Endothelial cell of umbilical vein (primary cell): ENCODE measurements around the gene RAB1B. TPM values are rescaled to one million over a fixed set of nuclear protein-coding genes. Genes with fewer than 3 reads are reported as not detected.

Experiments
- BruUV-seq: library from RNA; stranded (reverse); fragments of 400-500 nt; replicated peaks from 2 replicates; lab custom pipeline; 2021; lab: Mats Ljungman, UMichigan
- CTCF ChIA-PET: fragments of 300-600, 350-600 bp; sonication (Branson Sonifier 250); formaldehyde crosslinking; loops from one replicate; lab custom pipeline; 2021; ENCODE audit warnings: antibody characterized with exemption, inconsistent platforms; lab: Charles Lee
- POLR2A ChIA-PET: fragments of 300-600, 350-600 bp; sonication (Branson Sonifier 250); formaldehyde crosslinking; loops from one replicate; lab custom pipeline; 2021; ENCODE audit warnings: antibody characterized with exemption, inconsistent platforms; lab: Charles Lee
- DNase-seq: peaks from one replicate; pipeline ENCODE4 v3.0.0-alpha.2; 2011; ENCODE audit warnings: low read depth, low spot score
- FAIRE-seq: peaks from 2 replicates; lab custom pipeline; 2011; peaks lifted over from hg19 to GRCh38; lab: Jason Lieb, UNC
- H2AFZ ChIP-seq: 2 replicates; pipeline ENCODE4 v1.6.0; 2012; ENCODE audit warnings: low read depth, low read length, control low read depth, inconsistent platforms
- H3K27ac ChIP-seq: 2 replicates; pipeline ENCODE4 v1.5.1; 2011; ENCODE audit warnings: low read depth, mild to moderate bottlenecking, control low read depth, low read length, moderate library complexity; ENCODE audit not compliant: insufficient read depth
- H3K27me3 ChIP-seq, 2 experiments: 2 replicates each; pipeline versions ENCODE4 v1.6.0 to v1.6.1; 2011; ENCODE audit warnings: low read length in 2 of 2, mixed read lengths in 1 of 2; ENCODE audit not compliant: control insufficient read depth in 2 of 2, insufficient read depth in 2 of 2
- H3K36me3 ChIP-seq, 2 experiments: 2 replicates in 1 of 2; 3 replicates in 1 of 2; pipeline ENCODE4 v1.5.1; 2011; ENCODE audit warnings: low read length in 2 of 2, mild to moderate bottlenecking in 1 of 2, moderate library complexity in 1 of 2; ENCODE audit not compliant: control insufficient read depth in 2 of 2, insufficient read depth in 2 of 2; ENCODE audit errors: extremely low read depth in 1 of 2
- H3K4me1 ChIP-seq: 3 replicates; pipeline ENCODE4 v1.5.1; 2011; ENCODE audit warnings: mild to moderate bottlenecking, low read length; ENCODE audit not compliant: control insufficient read depth, insufficient read depth; ENCODE audit errors: extremely low read depth
- H3K4me2 ChIP-seq: 2 replicates; pipeline ENCODE4 v1.6.1; 2011; ENCODE audit warnings: low read length, control low read depth, mixed read lengths; ENCODE audit not compliant: insufficient read depth
- H3K4me3 ChIP-seq, 3 experiments: fragments of 200-600 bp in 1 of 3; sonication (generic), shearing (Covaris generic) in 1 of 3; replicated peaks in 1 of 3; 2 replicates each; pipeline ENCODE4 v1.5.1; 2011 to 2016; ENCODE audit warnings: control low read depth in 3 of 3, low read length in 3 of 3, mild to moderate bottlenecking in 2 of 3, inconsistent platforms in 1 of 3, low read depth in 1 of 3, moderate library complexity in 1 of 3; ENCODE audit not compliant: insufficient read depth in 1 of 3
- H3K79me2 ChIP-seq: 2 replicates; pipeline ENCODE4 v1.6.0; 2012; ENCODE audit warnings: low read length, inconsistent platforms; ENCODE audit not compliant: control insufficient read depth, insufficient read depth
- H3K9ac ChIP-seq: replicated peaks from 2 replicates; pipeline ENCODE3; 2011; ENCODE audit warnings: low read length, control low read depth; ENCODE audit not compliant: insufficient read depth; ENCODE audit errors: extremely low read depth
- H3K9me1 ChIP-seq: replicated peaks from 3 replicates; pipeline ENCODE4 v1.6.0; 2011; ENCODE audit warnings: mild to moderate bottlenecking, low read length; ENCODE audit not compliant: control insufficient read depth, insufficient read depth; ENCODE audit errors: extremely low read depth
- H3K9me3 ChIP-seq: replicated peaks from 2 replicates; pipeline ENCODE4 v1.5.1; 2012; ENCODE audit warnings: low read length, inconsistent platforms; ENCODE audit not compliant: control insufficient read depth, insufficient read depth
- H4K20me1 ChIP-seq: replicated peaks from 2 replicates; pipeline ENCODE3; 2011; ENCODE audit warnings: mild to moderate bottlenecking, low read length; ENCODE audit not compliant: control insufficient read depth, insufficient read depth; ENCODE audit errors: extremely low read depth
- EZH2 ChIP-seq: IDR thresholded peaks from 2 replicates; pipeline ENCODE4 v1.6.1; 2012; ENCODE audit warnings: borderline replicate concordance, low read depth, mild to moderate bottlenecking, moderate library complexity, low read length, inconsistent platforms; ENCODE audit not compliant: severe bottlenecking
- FOS ChIP-seq: IDR thresholded peaks from 2 replicates; pipeline ENCODE4 v1.6.1; 2011; ENCODE audit warnings: mild to moderate bottlenecking, low read length, moderate library complexity, borderline replicate concordance; ENCODE audit not compliant: insufficient read depth
- GATA2 ChIP-seq: IDR thresholded peaks from 2 replicates; pipeline ENCODE4 v1.7.0; 2011; ENCODE audit warnings: low read depth, mild to moderate bottlenecking, moderate library complexity, mixed read lengths, low read length; ENCODE audit not compliant: insufficient read length, insufficient read depth
- JUN ChIP-seq: IDR thresholded peaks from 2 replicates; pipeline ENCODE4 v1.6.1; 2011; ENCODE audit warnings: borderline replicate concordance, low read depth; ENCODE audit not compliant: insufficient read length, insufficient read depth
- MYC ChIP-seq: IDR thresholded peaks from one replicate; pipeline ENCODE4 v1.6.1; 2011; ENCODE audit warnings: mild to moderate bottlenecking, low read depth, low read length
- POLR2A ChIP-seq: IDR thresholded peaks from 2 replicates; pipeline ENCODE4 v1.6.1; 2012; ENCODE audit warnings: low read depth, mild to moderate bottlenecking, control low read depth, low read length
- POLR2AphosphoS5 ChIP-seq: IDR thresholded peaks from 2 replicates; pipeline ENCODE4 v1.6.1; 2012; ENCODE audit warnings: low read depth, mild to moderate bottlenecking, control low read depth, low read length, moderate library complexity; ENCODE audit not compliant: insufficient read depth
- dilution Hi-C: fragments of 300-500 bp; cut with MboI; formaldehyde crosslinking; loops from one replicate; pipeline ENCODE4 v1.15.0; 2019; ENCODE audit warnings: low sequenced_read_pairs; ENCODE audit not compliant: extremely low pct_ligation_motif_present
- intact Hi-C: fragments of 100-400 bp; cut with micrococcal nuclease; formaldehyde crosslinking; loops from one replicate; pipeline ENCODE4 v1.10.0; 2022
- polyA plus RNA-seq, 4 experiments: library from polyadenylated mRNA; depleted of rRNA in 3 of 4; stranded (reverse) in 3 of 4; unstranded in 1 of 4; fragments of >200 nt; gene quantifications; 2 replicates each; pipeline versions ENCODE4 v1.2.1 to v1.2.3, GENCODE V29; 2011 to 2012; ENCODE audit warnings: missing spikeins in 1 of 4
- total RNA-seq: library from RNA; stranded (reverse); gene quantifications from 2 replicates; pipeline ENCODE4 v1.2.3, GENCODE V29; 2021
- TF ChIP-seq, protein P1 (sequence below): IDR thresholded peaks from 2 replicates; pipeline ENCODE4 v1.6.1; 2011; ENCODE audit not compliant: insufficient read depth, insufficient read length

RAB1B gene
- total and polyA plus RNA-seq, 2 donors (not counting 3 experiments of a cell fraction or from before 2014, with no cell fraction given) = 171 to 383 TPM

DNA sequence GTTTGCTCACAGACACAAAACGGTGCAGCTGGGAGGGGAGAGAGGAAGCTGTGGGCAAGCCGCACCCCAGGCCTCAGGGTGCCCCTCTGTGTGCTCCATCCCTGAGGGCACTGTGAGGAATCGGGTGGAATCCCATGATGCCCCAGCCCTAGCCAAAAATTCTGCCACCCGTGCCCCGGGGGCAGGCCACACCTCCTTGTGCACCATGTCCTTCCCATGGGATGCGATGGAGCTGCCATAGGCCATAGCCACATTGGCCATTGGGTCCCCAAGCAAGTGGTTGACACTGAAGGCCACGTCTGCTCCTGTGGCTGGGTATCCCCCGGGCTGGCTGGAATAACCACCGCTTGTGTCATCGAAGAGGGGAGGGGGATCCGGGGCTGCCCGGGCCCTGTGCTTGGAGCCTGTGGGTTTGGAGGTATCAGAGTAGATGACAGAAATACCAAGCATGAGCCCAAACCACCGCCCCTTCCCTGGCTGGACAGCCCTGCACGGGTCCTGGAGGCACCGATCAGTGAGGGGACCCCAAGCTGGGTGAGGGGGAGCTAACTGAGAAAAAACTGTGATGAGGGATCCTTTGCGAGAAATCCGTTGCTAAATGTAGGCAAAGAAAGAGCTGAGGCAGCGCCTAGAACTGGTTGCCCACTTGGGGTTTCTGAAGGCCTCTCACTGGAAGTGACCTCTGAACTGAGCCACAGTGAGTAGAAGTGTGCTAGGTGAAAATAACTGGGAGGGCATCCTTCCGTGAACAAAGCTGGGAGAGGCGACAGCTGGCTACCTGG lies 19.6 kb downstream of the RAB1B start:
- H3K9ac ChIP-seq = peak overlapping the region; percentile 97
- peaks cover 12% of the 10 kb centered on the region for H3K79me2 ChIP-seq
- H3K4me3 ChIP-seq = peak overlapping the region; percentile 73 to 94 (median 93)
- TF ChIP-seq GATA2 = no peak
- TF ChIP-seq, protein P1, sequence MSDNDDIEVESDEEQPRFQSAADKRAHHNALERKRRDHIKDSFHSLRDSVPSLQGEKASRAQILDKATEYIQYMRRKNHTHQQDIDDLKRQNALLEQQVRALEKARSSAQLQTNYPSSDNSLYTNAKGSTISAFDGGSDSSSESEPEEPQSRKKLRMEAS = no peak
- no peak for TF ChIP-seq POLR2A
- no peak for TF ChIP-seq FOS
- no peak for TF ChIP-seq MYC
- TF ChIP-seq JUN = no peak
- TF ChIP-seq EZH2 = no peak
- TF ChIP-seq POLR2AphosphoS5 = no peak
- FAIRE-seq = peak; percentile 69
- CTCF ChIA-PET = no interaction called here
- peaks cover 0 to 7% of the 10 kb centered on the region in 2 experiments for H3K36me3 ChIP-seq
- H3K4me2 ChIP-seq = peak overlapping the region; percentile 92
- peak overlapping the region; percentile 78 for H3K27ac ChIP-seq
- peak overlapping the region; percentile 67 for H2AFZ ChIP-seq
- intact Hi-C loops = no loop called here
- BruUV-seq = TSS peak; percentile 41
- H3K9me1 ChIP-seq = no peaks in the 10 kb centered on the region
- dilution Hi-C loops = no loop called here
- peaks cover 15 to 18% of the 10 kb centered on the region in 2 experiments for H3K27me3 ChIP-seq
- POLR2A ChIA-PET = no interaction called here
- no peaks in the 10 kb centered on the region for H4K20me1 ChIP-seq
- DNase-seq = peak; percentile 35
- H3K9me3 ChIP-seq = no peaks in the 10 kb centered on the region
- H3K4me1 ChIP-seq = peaks cover 13% of the 10 kb centered on the region
